ENCODE results near the gene CTNNA2. TPM values are rescaled to one million over a fixed set of nuclear protein-coding genes. Genes with fewer than 3 reads are reported as not detected.
A peak's percentile ranks its signal among the peaks of the same experiment; 100 is the strongest.

The CTNNA2 gene
- total and polyA plus RNA-seq, 12 donors: 0.09 to 0.57 (median 0.15) TPM; not detected in 9

DNA sequence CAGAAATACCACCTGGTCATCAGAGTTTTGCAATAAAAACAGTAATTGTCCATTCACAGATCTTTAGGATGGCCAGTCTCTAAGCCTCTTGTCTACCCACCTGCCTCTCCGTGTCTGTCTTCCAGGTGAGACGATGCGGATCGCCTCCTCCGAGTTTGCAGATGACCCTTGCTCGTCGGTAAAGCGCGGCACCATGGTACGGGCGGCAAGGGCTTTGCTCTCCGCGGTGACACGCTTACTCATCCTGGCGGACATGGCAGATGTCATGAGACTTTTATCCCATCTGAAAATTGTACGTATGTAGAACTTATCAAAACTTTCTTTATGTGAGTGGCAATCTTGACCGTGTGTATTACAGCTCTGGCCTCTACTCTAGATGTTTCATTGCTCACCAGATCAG lies 345.0 kb downstream of the CTNNA2 start:
- ATAC-seq: no peak
- intact Hi-C loops (cut with DNase I): no loop called here
- TF ChIP-seq, protein P1, sequence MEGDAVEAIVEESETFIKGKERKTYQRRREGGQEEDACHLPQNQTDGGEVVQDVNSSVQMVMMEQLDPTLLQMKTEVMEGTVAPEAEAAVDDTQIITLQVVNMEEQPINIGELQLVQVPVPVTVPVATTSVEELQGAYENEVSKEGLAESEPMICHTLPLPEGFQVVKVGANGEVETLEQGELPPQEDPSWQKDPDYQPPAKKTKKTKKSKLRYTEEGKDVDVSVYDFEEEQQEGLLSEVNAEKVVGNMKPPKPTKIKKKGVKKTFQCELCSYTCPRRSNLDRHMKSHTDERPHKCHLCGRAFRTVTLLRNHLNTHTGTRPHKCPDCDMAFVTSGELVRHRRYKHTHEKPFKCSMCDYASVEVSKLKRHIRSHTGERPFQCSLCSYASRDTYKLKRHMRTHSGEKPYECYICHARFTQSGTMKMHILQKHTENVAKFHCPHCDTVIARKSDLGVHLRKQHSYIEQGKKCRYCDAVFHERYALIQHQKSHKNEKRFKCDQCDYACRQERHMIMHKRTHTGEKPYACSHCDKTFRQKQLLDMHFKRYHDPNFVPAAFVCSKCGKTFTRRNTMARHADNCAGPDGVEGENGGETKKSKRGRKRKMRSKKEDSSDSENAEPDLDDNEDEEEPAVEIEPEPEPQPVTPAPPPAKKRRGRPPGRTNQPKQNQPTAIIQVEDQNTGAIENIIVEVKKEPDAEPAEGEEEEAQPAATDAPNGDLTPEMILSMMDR (IDR thresholded peaks at IDR 0.05): no peak
- Histone ChIP-seq H3K27me3 (peaks cover 0 to 21% (median 0%) of the 10 kb centered on the region in 7 donors), H3K9me3 (no peaks in the 10 kb centered on the region), H3K4me3 (no peak overlapping the region), H3K27ac (no peak overlapping the region), H3K36me3 (no peaks in the 10 kb centered on the region), H3K4me1 (no peaks in the 10 kb centered on the region)
- no peak for DNase-seq
- WGBS, 2 donors: 92 to 93% methylated on average over 17 of the region's 17 CpGs

DNA sequence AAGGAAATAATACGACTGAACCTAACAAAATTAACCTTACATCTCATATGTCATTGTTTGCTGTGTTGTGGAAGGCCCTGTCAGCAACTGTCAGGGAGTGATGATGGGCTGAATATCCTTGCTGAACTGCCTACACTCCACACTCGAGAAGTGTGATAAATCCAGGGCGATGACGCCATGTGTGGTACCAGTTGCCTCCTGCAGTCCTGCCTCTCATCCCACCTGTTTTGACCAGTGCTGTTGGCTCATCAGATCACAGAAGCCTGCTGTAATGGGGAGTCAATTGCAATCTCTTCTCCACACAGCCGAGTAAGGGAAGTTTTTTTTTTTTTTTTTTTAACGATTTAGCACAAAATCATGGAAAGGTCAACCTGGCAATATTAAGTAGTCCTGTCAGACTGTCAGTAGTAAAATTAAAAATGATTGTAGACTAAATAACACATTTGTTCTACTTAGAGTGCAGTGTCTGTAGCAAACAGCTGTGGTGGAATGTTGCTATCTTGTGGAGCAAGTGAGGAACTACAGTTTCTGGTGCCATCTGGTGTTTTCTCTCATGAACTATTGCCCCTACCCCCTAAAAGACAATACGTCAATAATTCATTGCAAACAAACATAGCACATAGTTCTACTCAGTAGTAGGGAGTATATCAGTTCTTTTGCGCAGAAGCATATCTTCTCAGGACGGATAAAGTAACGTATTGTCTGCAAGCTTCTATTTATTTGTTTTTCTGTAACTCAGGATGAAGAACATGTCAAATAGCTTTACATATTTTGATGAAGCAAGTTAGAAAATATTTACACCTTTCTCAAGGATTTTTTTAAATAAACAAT lies 347.6 kb downstream of the CTNNA2 start:
- Histone ChIP-seq H3K9me3 (no peaks in the 10 kb centered on the region), H3K4me1 (no peaks in the 10 kb centered on the region), H3K36me3 (no peaks in the 10 kb centered on the region), H3K27me3 (peaks cover 0 to 22% (median 0%) of the 10 kb centered on the region in 7 donors), H3K27ac (no peak overlapping the region), H3K4me3 (no peak overlapping the region)
- DNase-seq: no peak
- WGBS, 2 donors: 18 to 19% methylated on average over 10 of the region's 10 CpGs
- intact Hi-C loops (cut with DNase I): loop anchor here in 1 of 10 donors (10.0 kb wide), 1 partner anchor 1554 kb away; no protein-coding TSS in a partner anchor
- no peak for ATAC-seq
- TF ChIP-seq, protein P1 (IDR thresholded peaks at IDR 0.05): peak in 6 of 9 donors; percentile 24 to 39 (median 32)

DNA sequence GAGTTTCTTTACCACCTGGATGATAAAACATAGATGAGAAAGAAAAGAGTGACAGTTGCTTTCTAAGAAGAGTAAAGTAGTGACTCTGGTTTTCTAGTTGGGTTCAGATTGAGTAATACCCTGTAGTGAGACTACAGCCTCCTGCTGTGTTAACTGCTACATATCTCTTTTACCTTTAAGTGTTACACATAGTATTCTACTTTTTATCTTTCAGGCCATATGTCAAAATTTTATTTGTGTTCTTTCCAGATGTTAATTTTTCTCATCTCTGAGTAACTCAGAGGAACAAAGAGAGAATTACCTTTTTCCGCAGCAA lies 348.2 kb downstream of the CTNNA2 start:
- DNase-seq (no peak), ATAC-seq (no peak)
- intact Hi-C loops (cut with DNase I): loop anchor here in 1 of 10 donors (10.0 kb wide), 1 partner anchor 1554 kb away; no protein-coding TSS in a partner anchor
- WGBS, 2 donors: 37 to 45% methylated on average over 1 of the region's 1 CpG
- Histone ChIP-seq H3K36me3 (no peaks in the 10 kb centered on the region), H3K27me3 (peaks cover 0 to 22% (median 0%) of the 10 kb centered on the region in 7 donors), H3K4me3 (no peak overlapping the region), H3K4me1 (no peaks in the 10 kb centered on the region), H3K9me3 (no peaks in the 10 kb centered on the region), H3K27ac (no peak overlapping the region)
- TF ChIP-seq, protein P1 (IDR thresholded peaks at IDR 0.05): no peak

DNA sequence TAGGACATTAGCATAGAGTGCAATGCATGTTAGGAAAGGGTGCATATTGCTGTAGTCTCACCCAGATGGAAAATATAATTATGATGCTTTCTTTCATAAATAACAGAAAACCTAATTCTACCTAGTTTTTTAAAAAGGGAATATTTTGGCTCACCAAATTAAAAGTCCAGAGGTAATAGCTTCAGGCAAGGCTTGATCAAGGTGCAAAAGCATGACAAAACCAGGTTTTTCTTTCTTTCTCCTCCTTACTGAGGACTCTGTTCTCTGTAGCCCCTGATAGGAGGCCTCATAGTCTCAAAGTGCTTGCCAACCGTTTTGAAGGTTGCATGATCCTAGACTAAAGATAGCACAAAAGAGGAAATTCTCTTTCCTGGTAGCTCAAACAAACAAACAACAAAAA lies 349.9 kb downstream of the CTNNA2 start:
- Histone ChIP-seq H3K4me3 (no peak overlapping the region), H3K9me3 (no peaks in the 10 kb centered on the region), H3K27ac (no peak overlapping the region), H3K4me1 (no peaks in the 10 kb centered on the region), H3K27me3 (peaks cover 0 to 22% (median 0%) of the 10 kb centered on the region in 7 donors), H3K36me3 (no peaks in the 10 kb centered on the region)
- ATAC-seq (no peak), DNase-seq (no peak)
- TF ChIP-seq, protein P1 (IDR thresholded peaks at IDR 0.05): no peak
- WGBS, 2 donors: 12% methylated on average over 1 of the region's 1 CpG
- intact Hi-C loops (cut with DNase I): loop anchor here in 1 of 10 donors (10.0 kb wide), 1 partner anchor 1552 kb away; no protein-coding TSS in a partner anchor

Data from heart right ventricle (tissue), 16 donors.